ENCODE data around the gene DMD.

DNA sequence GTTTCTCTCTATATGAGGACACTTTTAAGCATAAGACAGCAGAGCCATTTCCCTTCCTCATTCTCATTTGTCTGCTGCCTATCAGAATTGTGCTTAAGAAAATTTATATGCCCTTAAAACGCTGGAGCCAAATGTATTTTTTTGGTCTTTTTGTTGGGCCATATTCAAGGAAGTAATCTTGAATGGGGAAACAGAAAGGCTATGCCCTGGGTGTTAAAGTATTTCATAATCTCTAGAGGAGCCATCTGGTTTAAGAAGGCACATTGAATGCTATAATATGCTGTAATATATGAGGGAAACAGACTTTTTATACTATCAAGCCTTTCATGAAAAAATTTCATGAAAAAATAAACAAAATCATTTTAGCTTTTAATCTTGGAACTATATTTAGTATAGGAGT is 4.3 kb downstream of the DMD start:
- TF ChIP-seq EZH2phosphoT487 (IDR thresholded peaks at IDR 0.05; ENCODE audit: insufficient read depth, low read depth) (no peak), EZH2 (IDR thresholded peaks at IDR 0.05; ENCODE audit: insufficient read depth, poor library complexity, severe bottlenecking) (no peak)

All from GM23248 (cell line).